Measurements from ENCODE around the gene TTC29. TPM values are rescaled to one million over a fixed set of nuclear protein-coding genes. Genes with fewer than 3 reads are reported as not detected.

Gene TTC29
- total RNA-seq, 2 donors from 2014 or later, result 0.22 TPM; not detected in 1

DNA sequence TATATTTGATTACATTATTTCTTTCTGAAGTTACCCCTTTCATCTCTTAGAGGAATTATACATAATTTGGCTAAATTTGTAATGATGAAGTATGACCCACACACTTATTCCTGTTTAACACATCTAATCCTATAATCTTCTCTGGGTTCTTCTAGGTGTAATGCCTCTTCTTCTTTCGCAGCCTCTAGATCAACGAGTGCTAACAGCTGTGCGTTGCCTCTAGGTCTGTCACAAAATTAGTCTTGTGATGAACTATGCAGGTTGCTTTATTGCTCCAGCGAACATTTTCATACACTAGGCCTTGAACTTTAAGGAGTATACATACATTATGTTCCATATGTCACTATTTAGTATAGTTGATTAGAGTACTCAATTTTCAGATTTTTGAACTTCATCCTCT lies 89.9 kb downstream of the TTC29 start:
- no peak for DNase-seq (ENCODE audit: low spot score)
- TF ChIP-seq, protein P1, sequence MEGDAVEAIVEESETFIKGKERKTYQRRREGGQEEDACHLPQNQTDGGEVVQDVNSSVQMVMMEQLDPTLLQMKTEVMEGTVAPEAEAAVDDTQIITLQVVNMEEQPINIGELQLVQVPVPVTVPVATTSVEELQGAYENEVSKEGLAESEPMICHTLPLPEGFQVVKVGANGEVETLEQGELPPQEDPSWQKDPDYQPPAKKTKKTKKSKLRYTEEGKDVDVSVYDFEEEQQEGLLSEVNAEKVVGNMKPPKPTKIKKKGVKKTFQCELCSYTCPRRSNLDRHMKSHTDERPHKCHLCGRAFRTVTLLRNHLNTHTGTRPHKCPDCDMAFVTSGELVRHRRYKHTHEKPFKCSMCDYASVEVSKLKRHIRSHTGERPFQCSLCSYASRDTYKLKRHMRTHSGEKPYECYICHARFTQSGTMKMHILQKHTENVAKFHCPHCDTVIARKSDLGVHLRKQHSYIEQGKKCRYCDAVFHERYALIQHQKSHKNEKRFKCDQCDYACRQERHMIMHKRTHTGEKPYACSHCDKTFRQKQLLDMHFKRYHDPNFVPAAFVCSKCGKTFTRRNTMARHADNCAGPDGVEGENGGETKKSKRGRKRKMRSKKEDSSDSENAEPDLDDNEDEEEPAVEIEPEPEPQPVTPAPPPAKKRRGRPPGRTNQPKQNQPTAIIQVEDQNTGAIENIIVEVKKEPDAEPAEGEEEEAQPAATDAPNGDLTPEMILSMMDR (IDR thresholded peaks at IDR 0.05), result no peak
- H3K36me3 ChIP-seq, result no peaks in the 10 kb centered on the region

DNA sequence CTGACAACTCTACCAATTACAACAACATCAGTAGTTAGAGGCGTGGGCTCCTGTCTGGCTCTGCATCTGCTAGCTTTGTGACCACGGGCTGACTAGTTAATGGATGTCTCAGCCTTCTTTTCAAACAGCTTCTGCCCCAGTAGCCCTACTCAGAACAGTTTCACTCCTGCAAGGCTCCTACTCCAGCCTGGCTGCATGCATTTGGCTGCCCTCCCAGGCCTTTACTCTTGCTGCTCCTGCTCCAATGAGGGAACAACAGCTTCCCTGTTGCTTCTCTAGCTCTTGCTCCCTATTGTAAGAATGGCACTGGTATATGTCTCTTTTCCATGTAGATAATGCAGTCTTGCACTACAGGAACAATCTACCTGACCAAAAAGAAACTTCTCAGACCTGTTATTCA lies 93.3 kb downstream of the TTC29 start:
- H3K36me3 ChIP-seq, result no peaks in the 10 kb centered on the region
- DNase-seq (ENCODE audit: low spot score), result no peak
- TF ChIP-seq, protein P1 (IDR thresholded peaks at IDR 0.05), result no peak

More for the DNA sequence above, 89.9 kb downstream of the TTC29 start:
- Histone ChIP-seq H3K27me3 (no peaks in the 10 kb centered on the region), H3K4me1 (no peaks in the 10 kb centered on the region), H3K27ac (no peak overlapping the region), H3K4me3 (no peak overlapping the region), H3K9me3 (no peaks in the 10 kb centered on the region)

DNA sequence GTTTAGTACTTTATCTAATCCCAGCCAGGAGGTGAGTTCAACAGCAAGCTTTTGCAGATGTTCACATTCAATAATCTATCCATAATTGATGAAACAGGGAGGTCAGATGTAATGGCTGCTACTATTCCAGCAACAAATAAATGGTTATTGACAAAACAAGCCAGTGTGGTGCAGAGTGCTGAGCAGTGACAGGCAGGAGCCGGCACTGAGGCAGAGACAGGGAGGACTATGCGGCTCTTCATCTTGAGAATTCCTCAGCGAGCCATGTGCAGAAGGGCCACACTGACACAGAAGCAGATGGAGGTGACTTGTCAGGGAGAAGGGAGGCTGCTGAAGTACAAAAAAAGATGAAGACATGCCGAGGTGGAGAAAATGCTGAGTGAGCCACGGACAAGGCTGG lies 98.3 kb downstream of the TTC29 start:
- Histone ChIP-seq H3K4me3 (no peak overlapping the region), H3K9me3 (no peaks in the 10 kb centered on the region), H3K27ac (no peak overlapping the region), H3K4me1 (no peaks in the 10 kb centered on the region), H3K36me3 (no peaks in the 10 kb centered on the region), H3K27me3 (no peaks in the 10 kb centered on the region)
- no peak for DNase-seq (ENCODE audit: low spot score)
- TF ChIP-seq, protein P1 (IDR thresholded peaks at IDR 0.05), result no peak

More for the DNA sequence above, 93.3 kb downstream of the TTC29 start:
- H3K4me3 ChIP-seq, result no peak overlapping the region
- H3K27ac ChIP-seq, result no peak overlapping the region
- no peaks in the 10 kb centered on the region for H3K27me3 ChIP-seq
- H3K4me1 ChIP-seq, result no peaks in the 10 kb centered on the region
- H3K9me3 ChIP-seq, result no peaks in the 10 kb centered on the region

DNA sequence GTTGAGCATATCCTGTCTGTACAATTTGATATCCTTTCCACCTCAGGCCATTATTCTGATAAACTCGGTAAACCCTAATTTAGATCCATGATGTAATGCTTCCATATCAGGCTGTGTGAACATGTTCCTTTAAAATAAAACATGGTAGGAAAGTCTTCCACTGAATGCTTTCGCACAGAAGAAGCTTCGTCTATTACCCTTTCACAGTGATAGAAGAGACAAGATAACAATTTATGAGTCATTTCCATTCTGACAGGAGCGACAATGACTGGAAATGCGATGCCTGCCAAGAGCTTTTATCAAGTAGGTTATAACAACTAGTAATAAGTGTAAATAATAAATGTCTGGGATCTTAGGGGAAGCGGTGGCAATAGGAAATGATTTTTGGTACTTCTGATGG lies 98.8 kb downstream of the TTC29 start:
- H3K4me3 ChIP-seq, result no peak overlapping the region
- no peaks in the 10 kb centered on the region for H3K27me3 ChIP-seq
- H3K9me3 ChIP-seq, result no peaks in the 10 kb centered on the region
- no peak for DNase-seq (ENCODE audit: low spot score)
- no peak overlapping the region for H3K27ac ChIP-seq
- no peaks in the 10 kb centered on the region for H3K36me3 ChIP-seq
- TF ChIP-seq, protein P1 (IDR thresholded peaks at IDR 0.05), result no peak
- H3K4me1 ChIP-seq, result no peaks in the 10 kb centered on the region

- Histone ChIP-seq H3K4me3 (no peak overlapping the region), H3K27ac (no peak overlapping the region), H3K9me3 (no peaks in the 10 kb centered on the region), H3K36me3 (no peaks in the 10 kb centered on the region), H3K4me1 (no peaks in the 10 kb centered on the region), H3K27me3 (no peaks in the 10 kb centered on the region)
- DNase-seq (ENCODE audit: low spot score), result no peak
- TF ChIP-seq, protein P1 (IDR thresholded peaks at IDR 0.05), result no peak
These were observed 100.9 kb downstream of the TTC29 start for GRCh38 chr4:146844761-146845160.

GRCh38 chr4:146842876-146843275 lies 102.8 kb downstream of the TTC29 start:
- H3K9me3 ChIP-seq, result no peaks in the 10 kb centered on the region
- TF ChIP-seq, protein P1 (IDR thresholded peaks at IDR 0.05), result no peak
- H3K36me3 ChIP-seq, result no peaks in the 10 kb centered on the region
- H3K4me3 ChIP-seq, result no peak overlapping the region
- H3K27me3 ChIP-seq, result no peaks in the 10 kb centered on the region
- DNase-seq (ENCODE audit: low spot score), result no peak
- no peak overlapping the region for H3K27ac ChIP-seq
- no peaks in the 10 kb centered on the region for H3K4me1 ChIP-seq
